Mammary epithelial cell (primary cell): ENCODE measurements around the gene NUMA1.

Experiments used
- CTCF ChIP-seq, 2 donors: IDR thresholded peaks in 1 of 2; conservative IDR thresholded peaks in 1 of 2; 2 replicates each; pipeline ENCODE4 v1.5.1; 2011 to 2012; ENCODE audit warnings: inconsistent platforms in 2 of 2, low read length in 2 of 2, mild to moderate bottlenecking in 2 of 2, control low read depth in 1 of 2, low read depth in 1 of 2; ENCODE audit not compliant: insufficient read depth in 1 of 2; ENCODE audit errors: extremely low read depth in 1 of 2
- EZH2 ChIP-seq: IDR thresholded peaks from 2 replicates; pipeline ENCODE4 v1.6.1; 2012; ENCODE audit warnings: low read length, inconsistent platforms, borderline replicate concordance

DNA sequence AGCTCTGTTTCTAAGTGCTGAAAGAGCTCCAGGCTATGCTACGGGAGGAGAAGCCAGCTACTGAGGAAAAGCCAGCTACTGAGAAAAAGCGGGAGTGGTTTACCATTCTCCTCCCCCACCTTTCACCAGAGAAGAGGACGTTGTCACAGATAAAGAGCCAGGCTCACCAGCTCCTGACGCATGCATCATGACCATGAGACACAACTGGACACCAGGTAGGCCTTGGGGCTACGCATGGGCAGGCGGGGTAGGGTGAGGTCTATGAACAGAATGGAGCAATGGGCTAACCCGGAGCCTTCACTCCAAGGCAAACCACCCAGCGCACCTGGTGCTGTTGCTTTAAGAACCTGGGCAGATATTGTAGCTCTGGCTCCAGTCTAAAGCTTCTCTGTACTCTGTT is 80.5 kb downstream of the NUMA1 start:
- TF ChIP-seq CTCF (conservative IDR thresholded peaks at IDR 0.05 in 1 of 2, IDR thresholded peaks at IDR 0.05 in 1 of 2; ENCODE audit: extremely low read depth in 1 of 2, insufficient read depth in 1 of 2, low read depth in 1 of 2, low read length in 2 of 2) (no peak), EZH2 (no peak)
